ENCODE measurements around the gene BAHD1.

- no peak for TF ChIP-seq CTCF (conservative IDR thresholded peaks at IDR 0.05 in 1 of 2, IDR thresholded peaks at IDR 0.05 in 1 of 2; ENCODE audit: low read depth in 1 of 2, low read length in 2 of 2)
- TF ChIP-seq EZH2 (IDR thresholded peaks at IDR 0.05; ENCODE audit: low read length, missing control alignments) = no peak
Observed at GRCh38 chr15:40495516-40495915, 54.8 kb downstream of the BAHD1 start.

Measured in fibroblast of lung (primary cell).